HG02884 (cell line): ENCODE data around the gene KIAA1217.

Source experiments
- ATAC-seq: cut with Tn5 transposase; IDR thresholded peaks from one replicate; pipeline ENCODE4 v1.9.1; 2021; ENCODE audit warnings: mild to moderate bottlenecking, moderate library complexity; ENCODE audit not compliant: unreplicated experiment

KIAA1217 gene, protein sequence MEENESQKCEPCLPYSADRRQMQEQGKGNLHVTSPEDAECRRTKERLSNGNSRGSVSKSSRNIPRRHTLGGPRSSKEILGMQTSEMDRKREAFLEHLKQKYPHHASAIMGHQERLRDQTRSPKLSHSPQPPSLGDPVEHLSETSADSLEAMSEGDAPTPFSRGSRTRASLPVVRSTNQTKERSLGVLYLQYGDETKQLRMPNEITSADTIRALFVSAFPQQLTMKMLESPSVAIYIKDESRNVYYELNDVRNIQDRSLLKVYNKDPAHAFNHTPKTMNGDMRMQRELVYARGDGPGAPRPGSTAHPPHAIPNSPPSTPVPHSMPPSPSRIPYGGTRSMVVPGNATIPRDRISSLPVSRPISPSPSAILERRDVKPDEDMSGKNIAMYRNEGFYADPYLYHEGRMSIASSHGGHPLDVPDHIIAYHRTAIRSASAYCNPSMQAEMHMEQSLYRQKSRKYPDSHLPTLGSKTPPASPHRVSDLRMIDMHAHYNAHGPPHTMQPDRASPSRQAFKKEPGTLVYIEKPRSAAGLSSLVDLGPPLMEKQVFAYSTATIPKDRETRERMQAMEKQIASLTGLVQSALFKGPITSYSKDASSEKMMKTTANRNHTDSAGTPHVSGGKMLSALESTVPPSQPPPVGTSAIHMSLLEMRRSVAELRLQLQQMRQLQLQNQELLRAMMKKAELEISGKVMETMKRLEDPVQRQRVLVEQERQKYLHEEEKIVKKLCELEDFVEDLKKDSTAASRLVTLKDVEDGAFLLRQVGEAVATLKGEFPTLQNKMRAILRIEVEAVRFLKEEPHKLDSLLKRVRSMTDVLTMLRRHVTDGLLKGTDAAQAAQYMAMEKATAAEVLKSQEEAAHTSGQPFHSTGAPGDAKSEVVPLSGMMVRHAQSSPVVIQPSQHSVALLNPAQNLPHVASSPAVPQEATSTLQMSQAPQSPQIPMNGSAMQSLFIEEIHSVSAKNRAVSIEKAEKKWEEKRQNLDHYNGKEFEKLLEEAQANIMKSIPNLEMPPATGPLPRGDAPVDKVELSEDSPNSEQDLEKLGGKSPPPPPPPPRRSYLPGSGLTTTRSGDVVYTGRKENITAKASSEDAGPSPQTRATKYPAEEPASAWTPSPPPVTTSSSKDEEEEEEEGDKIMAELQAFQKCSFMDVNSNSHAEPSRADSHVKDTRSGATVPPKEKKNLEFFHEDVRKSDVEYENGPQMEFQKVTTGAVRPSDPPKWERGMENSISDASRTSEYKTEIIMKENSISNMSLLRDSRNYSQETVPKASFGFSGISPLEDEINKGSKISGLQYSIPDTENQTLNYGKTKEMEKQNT (N-terminal part only)

DNA sequence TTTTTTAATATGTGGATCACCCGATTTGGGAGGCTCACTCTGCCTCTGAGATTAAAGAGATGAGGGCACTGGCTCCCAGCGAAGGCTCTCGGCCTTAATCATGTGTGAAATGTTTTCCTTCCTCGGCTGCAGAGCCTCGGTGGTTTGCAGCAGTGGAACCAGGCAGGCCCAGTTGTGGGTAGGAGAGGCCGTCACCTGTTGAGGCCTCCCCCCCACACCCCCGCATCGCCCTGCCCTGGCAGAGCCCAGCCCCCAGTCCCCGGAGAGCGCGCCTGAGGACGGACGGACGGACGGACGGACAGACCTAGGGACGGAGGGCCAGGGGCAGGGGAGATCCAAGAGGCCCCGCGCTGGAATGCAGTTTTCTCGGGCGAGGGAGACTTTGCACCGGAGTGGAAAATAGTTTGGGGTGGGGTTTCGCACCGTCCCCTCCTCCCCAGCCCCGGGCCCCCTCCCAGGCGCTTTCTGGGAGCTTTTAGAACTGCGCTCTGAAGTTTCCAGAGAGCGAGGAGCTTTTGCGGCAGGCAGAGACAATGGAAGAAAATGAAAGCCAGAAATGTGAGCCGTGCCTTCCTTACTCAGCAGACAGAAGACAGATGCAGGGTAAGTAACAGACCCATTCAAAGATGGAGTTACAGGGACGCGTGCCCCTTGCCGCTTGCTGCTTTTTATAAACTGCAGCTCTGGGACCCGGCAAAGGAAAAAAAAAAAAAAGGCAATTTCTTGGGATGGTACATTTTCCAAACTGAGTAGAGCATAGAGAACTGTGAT, at the start of gene KIAA1217:
Gene KIAA1217 (plus strand): TSS at position 478 of the 771 bp plus-strand sequence. CDS start 56 bp downstream, at position 534.
- peak; percentile 26 for ATAC-seq

DNA sequence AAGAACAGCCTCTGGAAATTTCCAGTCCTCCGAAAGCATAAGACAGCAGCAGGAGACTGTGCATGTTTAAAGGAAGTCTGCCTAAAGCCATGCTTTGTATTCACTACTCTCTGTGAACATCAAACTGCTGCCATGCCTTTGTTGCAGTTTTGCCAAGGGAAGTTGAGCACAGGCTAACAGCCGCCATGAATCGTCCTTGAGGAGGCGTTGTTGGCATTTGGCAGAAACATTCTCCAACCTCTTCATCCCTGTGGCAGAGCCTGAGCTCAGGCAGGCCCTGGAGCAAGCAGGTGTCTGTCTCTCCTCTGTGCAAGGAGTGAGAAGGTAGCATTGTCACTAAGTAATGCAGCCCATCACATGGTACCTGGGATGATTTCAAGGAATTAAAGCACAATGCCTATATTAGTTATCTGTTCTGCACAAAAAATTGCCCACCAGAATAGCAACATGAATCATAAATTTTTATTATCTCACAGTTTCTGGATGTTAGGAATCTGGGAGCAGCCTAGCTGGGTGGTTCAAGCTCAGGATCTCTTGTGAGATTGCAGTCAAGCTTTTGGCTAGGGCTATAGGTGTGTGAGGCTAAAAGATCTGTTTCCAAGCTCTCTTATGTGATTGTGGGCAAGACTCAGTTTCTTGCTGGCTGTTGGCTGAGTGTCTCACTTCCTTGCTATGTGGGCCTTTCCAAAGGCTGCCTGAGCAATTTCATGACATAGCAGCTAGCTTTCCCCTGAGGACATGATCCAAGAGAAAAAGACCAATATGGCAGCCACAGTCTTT, 46.5 kb upstream of the KIAA1217 start:
- no peak for ATAC-seq

GRCh38 chr10:24163485-24163884, 45.5 kb upstream of the KIAA1217 start:
- no peak for ATAC-seq

GRCh38 chr10:24168258-24169170, 40.4 kb upstream of the KIAA1217 start:
- ATAC-seq = no peak

DNA sequence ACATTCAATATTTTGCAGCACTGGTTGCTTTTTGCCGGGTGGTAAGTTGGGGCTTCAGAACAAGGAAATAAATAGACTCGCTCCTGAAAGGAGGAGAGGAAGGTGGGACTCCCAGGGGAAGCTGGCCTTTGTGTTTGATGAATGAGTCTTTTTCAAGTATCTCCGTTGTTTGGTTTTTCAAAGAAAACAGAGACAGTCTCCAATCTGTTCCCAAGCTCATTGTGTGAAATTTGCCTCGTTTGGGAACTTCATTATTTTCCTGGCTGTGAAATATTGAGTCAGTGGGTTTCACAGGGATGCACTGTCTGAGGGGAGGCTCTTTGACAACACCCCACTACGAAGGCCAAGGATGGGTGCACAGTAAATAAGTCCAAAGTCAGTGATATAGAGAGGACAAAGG, 38.7 kb upstream of the KIAA1217 start:
- no peak for ATAC-seq

- no peak for ATAC-seq
Measured at GRCh38 chr10:24172909-24173308, 36.0 kb upstream of the KIAA1217 start.

- no peak for ATAC-seq
Measured at GRCh38 chr10:24174014-24174413, 34.9 kb upstream of the KIAA1217 start.

- ATAC-seq = no peak
Measured at GRCh38 chr10:24176658-24177057, 32.3 kb upstream of the KIAA1217 start.

GRCh38 chr10:24177636-24178035, 31.3 kb upstream of the KIAA1217 start:
- ATAC-seq = no peak

- ATAC-seq = no peak
Measured at GRCh38 chr10:24180891-24181290, 28.0 kb upstream of the KIAA1217 start.

DNA sequence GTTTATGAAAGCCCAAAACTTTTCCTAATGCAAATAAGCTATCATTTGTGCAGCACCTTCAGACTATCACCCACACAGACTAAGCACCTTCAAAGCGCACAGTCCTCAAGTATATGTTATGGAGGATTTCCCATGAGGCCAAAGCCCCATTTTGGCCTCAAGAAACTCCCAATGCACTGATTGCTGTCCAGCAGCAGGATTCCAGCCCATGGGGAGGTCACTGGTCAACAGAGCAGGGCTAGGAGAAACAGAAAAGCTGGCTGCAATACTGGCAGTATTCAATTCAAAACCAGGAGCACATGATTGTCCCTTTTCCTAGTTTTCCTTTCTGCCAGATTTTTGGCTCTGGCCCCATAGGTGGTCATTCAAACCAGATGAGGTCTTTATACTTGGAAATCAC, 24.5 kb upstream of the KIAA1217 start:
- ATAC-seq = no peak

- no peak for ATAC-seq
Measured at GRCh38 chr10:24193330-24193729, 15.6 kb upstream of the KIAA1217 start.

DNA sequence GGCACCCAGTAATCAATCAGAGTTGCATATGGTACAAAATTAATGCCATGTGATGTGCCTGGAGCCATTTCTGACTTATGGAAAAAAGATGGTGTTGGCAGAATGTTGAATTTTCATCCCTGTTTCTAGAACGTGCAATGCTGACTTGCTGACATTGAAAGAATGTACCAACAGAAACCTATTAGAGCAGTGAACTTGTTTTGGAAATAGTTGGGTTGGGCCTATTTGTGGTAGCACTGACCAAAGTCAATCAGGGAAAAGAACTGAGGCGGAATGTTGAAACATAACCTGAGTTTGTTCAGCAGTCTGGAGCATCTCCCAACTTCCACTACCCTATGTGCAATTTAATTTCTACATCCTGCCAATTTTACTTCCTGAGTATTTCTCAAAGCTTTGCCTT, 11.7 kb upstream of the KIAA1217 start:
- ATAC-seq = no peak

- no peak for ATAC-seq
Measured at GRCh38 chr10:24201503-24202180, 7.3 kb upstream of the KIAA1217 start.

DNA sequence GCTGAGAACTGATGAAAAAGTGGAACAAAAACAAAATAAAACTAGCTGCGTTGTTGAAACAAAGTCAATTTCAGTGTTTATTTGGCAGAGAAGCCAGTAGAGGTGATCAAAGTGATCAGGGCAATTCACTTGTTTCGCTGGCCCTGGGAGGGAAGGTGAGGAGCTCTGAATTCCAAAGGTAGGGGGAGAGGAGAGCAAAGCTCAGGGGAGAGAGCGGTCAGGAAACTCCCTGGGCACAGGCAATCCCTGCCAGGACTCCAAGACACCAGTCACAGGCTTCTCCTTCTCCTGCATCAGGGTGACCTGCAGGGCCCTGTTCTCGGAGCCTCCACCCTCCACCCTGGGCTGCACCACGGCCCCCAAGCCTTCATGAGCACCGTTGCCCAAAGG, 6.8 kb upstream of the KIAA1217 start:
- ATAC-seq = no peak

DNA sequence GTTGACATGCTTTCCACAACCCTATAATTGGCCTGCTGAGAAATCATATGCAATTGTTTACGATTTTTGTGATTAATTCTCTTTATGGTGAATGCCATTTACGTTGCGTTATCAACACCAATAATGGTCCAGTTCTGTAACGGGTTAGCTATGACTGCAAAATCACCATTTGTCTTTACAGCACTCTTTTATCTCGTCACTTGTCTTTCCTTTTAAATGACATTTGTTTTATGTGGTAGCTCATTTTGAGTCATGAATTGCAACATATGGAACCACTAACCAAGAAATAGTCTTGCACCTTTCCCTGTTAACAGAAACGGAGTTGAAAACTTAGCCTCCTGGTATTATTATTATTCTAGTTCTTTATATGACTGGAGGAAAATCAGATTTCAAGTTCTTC, 3.1 kb upstream of the KIAA1217 start:
- ATAC-seq = no peak

- ATAC-seq = no peak
Measured at GRCh38 chr10:24206334-24206733, 2.6 kb upstream of the KIAA1217 start.

- ATAC-seq = no peak
Measured at GRCh38 chr10:24206926-24207325, 2.0 kb upstream of the KIAA1217 start.
